GM21528 (cell line): ENCODE measurements around the gene TAF9B.
"Not testable (repeated sequence)": the region's sequence is repeated elsewhere in the genome, so short reads cannot be mapped to it uniquely, and the experiment has no call there.

Experiments
- ATAC-seq: cut with Tn5 transposase; IDR thresholded peaks from one replicate; pipeline ENCODE4 v1.9.1; 2021; ENCODE audit warnings: mild to moderate bottlenecking, moderate library complexity; ENCODE audit not compliant: unreplicated experiment, low FRiP score

Gene TAF9B, protein sequence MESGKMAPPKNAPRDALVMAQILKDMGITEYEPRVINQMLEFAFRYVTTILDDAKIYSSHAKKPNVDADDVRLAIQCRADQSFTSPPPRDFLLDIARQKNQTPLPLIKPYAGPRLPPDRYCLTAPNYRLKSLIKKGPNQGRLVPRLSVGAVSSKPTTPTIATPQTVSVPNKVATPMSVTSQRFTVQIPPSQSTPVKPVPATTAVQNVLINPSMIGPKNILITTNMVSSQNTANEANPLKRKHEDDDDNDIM

GRCh38 chrX:78139160-78140123 is at the start of gene TAF9B:
TAF9B (minus strand) TSS chrX:78139650; CDS start chrX:78139611, 39 bp downstream.
- peak; percentile 93 for ATAC-seq

GRCh38 chrX:78182881-78183280 is 43.4 kb upstream of the TAF9B start:
- ATAC-seq, result no peak

GRCh38 chrX:78181307-78181706 is 41.9 kb upstream of the TAF9B start:
- no peak for ATAC-seq

DNA sequence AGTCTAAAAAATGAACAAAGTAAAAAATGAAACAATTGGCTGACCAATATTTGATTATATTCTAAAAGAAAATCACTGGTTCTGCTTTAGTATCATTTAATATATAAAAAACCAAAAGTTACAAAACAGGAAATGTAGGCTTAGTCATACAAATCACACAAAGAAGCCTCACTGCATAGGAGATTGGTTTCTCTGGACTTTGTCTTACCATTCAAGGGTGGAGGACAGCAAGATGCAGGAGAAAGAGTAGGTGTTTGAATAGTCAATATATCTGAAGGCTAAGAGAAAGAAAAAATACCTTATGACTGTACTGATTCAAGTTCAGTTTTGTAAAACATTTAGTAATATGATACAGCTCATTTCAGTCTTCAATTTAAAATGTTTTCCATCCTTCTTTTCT is 28.6 kb upstream of the TAF9B start:
- no peak for ATAC-seq

DNA sequence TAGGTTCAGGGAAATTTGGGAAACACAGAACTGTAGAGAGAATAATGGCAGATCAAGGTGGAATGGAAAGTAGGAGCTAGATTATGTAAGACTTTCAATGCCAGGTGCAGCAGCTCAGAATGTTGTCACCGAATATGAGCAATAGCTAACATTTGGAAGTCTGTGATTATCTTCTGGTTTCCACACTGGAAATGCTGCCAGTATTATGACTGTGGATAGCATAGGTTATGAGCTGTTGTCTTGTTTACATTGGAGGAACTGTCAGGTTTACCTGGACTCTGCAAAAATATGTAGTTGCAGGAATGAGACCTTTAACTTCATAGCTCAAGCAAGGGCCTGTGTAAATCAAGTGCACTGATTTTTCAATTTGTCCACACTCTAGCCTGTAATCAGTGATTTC is 26.0 kb upstream of the TAF9B start:
- ATAC-seq, result no peak

DNA sequence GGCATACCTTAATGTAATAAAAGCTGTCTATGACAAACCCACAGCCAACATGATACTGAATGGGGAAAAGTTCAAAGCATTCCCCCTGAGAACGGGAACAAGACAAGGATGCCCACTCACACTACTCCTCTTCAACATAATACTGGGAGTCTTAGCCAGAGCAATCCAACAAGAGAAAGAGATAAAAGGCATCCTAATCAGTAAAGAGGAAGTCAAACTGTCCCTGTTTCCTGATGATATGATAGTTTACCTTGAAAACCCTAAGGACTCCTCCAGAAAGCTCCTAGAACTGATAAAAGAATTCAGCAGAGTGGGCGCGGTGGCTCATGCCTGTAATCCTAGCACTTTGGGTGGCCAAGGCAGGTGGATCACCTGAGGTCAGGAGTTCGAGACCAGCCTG is 23.7 kb upstream of the TAF9B start:
- not testable (repeated sequence) for ATAC-seq

DNA sequence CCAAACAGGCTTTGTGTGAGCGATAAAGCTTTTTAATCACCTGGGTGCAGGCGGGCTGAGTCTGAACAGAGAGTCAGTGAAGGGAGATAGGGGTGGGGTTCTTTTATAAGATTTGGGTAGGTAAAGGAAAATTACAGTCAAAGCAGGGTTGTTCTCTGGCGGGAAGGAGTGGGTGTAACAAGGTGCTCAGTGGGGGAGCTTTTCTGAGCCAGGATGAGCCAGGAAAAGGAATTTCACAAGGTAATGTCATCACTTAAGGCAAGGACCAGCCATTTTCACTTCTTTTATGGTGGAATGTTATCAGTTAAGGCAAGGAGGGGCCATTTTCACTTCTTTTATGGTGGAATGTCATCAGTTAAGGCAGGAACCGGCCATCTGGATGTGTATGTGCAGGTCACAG is 21.3 kb upstream of the TAF9B start:
- not testable (repeated sequence) for ATAC-seq

GRCh38 chrX:78157846-78158245 is 18.4 kb upstream of the TAF9B start:
- not testable (repeated sequence) for ATAC-seq

DNA sequence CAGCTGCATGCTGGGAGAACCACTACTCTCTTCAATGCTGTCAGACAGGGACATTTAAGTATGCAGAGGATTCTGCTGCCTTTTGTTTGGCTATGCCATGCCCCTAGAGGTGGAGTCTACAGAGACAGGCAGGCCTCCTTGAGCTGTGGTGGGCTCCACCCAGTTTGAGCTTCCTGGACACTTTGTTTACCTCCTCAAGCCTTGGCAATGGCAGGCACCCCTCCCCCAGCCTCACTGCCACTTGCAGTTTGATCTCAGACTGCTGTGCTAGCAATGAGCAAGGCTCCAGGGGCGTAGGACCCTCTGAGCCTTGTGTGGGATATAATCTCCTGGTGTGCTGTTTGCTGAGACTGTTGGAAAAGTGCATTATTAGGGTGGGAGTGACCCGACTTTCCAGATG is 17.9 kb upstream of the TAF9B start:
- ATAC-seq, result not testable (repeated sequence)

DNA sequence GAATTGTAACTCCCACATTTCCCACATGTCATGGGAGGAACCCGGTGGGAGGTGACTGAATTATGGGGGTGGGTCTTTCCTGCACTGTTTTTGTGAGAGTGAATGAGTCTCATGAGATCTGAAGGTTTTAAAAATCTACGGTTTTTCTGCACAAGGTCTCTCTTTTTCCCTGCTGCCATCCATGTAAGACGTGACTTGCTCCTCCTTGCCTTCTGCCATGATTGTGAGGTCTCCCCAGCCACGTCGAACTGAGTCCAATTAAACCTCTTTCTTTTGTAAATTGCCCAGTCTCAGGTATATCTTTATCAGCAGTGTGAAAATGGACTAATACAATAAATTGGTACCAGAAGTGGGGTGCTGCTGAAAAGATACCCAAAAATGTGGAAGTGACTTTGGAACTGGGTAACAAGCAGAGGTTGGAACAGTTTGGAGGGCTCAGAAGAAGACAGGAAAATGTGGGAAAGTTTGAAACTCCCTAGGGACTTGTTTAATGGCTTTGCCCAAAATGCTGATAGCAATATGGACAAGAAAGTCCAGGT is 7.6 kb upstream of the TAF9B start:
- ATAC-seq, result not testable (repeated sequence)

- ATAC-seq, result no peak
Observed at GRCh38 chrX:78140206-78140605, 756 bp upstream of the TAF9B start.

DNA sequence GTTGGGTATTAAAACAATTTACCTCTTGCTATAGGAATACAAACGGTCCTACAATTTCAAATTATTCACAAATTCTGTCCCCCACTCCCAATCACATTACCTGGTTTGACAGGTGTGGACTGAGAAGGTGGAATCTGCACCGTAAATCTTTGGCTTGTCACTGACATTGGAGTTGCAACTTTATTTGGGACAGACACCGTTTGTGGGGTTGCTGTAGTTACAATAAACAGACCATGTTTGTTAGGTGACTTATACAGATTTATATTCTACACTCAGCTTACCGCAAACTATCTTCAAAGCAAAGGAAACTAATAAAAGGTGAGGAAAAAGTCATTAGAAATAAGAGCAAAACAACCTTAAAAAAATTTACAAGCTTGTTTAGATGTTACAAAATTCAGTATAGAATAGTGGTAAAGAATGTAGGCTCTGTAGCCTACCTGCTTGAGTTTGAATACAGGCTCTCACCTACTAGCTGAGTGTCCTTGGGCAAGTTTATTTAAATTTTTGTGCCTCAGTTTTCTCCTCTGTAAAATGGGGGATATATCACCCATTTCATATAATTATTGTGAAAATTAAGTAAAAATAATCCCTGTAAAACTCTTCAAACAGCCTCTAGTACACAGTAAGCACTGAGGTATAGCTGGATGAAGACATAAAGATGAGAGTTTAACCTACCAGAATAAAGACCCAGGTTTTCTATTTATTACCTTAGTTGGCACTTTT is 6.1 kb downstream of the TAF9B start:
- ATAC-seq, result no peak

DNA sequence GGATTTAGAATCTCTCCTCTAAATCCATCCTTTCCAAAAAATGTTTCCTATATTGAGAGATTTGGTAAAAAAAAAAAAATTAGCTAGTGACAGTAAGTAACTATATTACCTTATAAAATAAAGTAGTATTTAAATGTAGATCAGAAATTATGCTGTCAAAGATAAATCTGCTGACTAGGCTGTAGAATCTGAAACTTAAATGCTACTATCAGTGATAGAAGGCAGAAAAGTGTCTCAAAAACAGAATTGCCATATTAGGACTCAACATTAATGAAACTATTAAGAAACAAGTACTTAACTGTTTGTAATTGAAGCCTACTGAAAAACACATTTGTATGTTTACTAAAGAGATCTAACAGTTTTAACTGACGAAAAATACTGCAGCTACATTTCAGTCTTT is 8.3 kb downstream of the TAF9B start:
- no peak for ATAC-seq

GRCh38 chrX:78130396-78130795 is 9.1 kb downstream of the TAF9B start:
- ATAC-seq, result no peak

- no peak for ATAC-seq
Observed at GRCh38 chrX:78129714-78130113, 9.7 kb downstream of the TAF9B start.

DNA sequence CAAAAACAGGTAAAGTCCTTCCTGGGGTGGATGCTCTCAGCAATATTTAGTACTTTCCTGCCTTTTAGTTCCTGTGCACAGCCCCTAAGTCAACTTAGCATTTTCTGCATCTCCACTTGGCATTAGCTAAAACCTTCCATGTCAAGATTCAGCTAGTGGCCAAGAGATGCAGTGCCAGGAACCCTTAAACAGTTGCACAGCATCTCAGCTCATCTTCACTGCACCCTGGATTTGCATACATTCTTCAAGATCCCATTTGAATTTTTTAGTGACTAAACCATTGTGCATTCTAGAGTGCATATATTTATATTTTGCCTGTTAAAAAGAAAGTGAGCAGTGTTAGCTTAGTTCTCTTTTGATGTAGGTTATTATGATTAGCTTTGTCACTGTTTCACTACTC is 13.7 kb downstream of the TAF9B start:
- not testable (repeated sequence) for ATAC-seq

- no peak for ATAC-seq
Observed at GRCh38 chrX:78125148-78125547, 14.3 kb downstream of the TAF9B start.

GRCh38 chrX:78124307-78124706 is 15.1 kb downstream of the TAF9B start:
- no peak for ATAC-seq

- no peak for ATAC-seq
Observed at GRCh38 chrX:78123190-78123589, 16.3 kb downstream of the TAF9B start.

GRCh38 chrX:78119521-78120227 is 19.8 kb downstream of the TAF9B start:
- ATAC-seq, result no peak
